GM19395 (cell line): ENCODE data around the gene GP9.
"Not testable (repeated sequence)": the region's sequence is repeated elsewhere in the genome, so short reads cannot be mapped to it uniquely, and the experiment has no call there.

Source experiments
- ATAC-seq: cut with Tn5 transposase; IDR thresholded peaks from one replicate; pipeline ENCODE4 v1.9.1; 2021; ENCODE audit warnings: mild to moderate bottlenecking, moderate library complexity; ENCODE audit not compliant: unreplicated experiment

The GP9 gene

DNA sequence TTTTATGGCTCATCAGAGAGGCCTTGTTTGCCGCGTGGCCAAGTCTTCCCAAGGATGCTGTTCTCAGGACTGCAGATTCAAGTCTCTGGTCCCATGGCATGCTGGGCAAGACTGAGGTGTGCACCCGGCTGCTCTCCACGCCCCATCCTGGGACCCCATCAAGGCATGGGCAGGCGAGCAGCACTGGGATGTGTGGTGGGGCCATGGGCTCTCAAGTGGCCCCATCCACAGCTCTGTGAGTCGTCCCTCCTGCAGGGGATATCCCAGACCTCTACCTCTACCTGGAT is 13.1 kb upstream of the GP9 start:
- no peak for ATAC-seq

DNA sequence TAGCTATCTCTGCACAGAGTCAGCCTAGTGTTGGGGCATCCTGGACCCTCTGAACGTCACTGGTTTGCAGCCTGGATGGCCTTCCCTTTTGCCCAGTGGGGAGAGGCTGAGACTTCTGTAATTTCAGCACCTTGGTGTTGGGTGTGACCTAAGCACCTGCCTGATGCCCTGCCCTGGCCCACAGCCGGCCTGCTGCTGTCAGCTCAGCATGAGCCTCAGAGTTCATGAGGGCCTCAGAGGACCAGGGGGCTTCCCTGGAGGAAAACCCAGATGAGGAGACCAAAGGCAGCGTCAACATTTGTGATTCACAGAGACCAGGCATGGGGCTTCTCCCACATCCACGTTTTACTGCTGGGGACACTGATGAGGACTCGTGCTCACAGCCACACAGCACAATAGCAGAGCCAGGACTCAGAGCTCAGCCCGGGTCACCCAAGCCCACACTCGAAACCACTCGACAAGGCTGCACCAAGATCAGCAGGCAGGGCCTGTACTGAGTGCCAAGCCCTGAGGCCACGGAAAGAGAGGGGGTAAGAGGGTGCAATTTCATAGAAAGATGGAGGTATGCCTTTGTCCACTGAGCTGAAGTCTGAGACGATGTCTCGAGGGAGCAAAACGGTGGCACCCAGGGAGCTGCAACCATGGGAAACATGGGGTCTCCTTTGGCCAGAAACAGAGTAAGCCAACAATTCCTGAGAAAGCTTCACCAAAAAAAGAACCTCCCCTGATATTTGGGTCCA is 9.9 kb upstream of the GP9 start:
- ATAC-seq: no peak

DNA sequence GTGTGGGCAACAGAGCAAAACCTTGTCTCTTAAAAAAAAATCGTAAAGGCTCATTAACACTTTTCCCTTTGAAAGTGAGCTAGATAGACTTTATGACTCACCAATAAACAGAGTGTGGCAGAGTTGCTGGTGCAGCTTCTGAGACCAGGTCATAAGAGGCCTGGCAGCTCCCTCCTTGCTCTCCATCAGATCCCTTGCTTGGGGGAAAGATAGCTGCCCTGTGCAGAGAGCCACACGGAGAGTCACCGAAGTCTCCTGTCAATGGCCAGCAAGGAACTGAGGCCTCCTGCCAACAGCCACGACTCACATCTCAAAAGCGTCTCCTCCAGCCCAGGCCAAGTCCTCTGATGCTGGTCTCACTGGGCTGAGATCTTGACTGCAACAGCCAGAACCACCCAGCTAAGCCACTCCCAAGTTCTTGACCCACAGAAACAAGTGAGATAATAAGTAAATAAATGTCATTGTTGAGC is 8.7 kb upstream of the GP9 start:
- no peak for ATAC-seq

DNA sequence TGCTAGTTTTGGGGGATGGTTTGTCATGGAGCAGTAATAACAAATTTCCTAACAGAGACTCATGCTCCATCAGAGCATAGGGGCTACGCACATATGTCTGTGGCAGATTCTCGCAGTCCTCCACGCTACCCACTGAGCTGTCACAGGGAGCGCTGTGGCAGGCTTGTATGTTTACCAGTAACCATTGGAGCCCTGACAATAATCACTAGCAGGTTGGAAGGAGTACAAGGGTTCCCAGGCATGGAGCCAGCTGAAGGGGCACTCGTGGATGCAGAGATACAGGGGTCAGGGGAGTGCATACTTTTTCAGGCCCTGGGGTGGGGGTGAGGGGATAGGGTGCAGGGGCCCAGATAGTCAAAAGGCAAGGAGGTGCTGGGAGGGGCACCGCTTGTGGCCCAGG is 7.9 kb upstream of the GP9 start:
- no peak for ATAC-seq

DNA sequence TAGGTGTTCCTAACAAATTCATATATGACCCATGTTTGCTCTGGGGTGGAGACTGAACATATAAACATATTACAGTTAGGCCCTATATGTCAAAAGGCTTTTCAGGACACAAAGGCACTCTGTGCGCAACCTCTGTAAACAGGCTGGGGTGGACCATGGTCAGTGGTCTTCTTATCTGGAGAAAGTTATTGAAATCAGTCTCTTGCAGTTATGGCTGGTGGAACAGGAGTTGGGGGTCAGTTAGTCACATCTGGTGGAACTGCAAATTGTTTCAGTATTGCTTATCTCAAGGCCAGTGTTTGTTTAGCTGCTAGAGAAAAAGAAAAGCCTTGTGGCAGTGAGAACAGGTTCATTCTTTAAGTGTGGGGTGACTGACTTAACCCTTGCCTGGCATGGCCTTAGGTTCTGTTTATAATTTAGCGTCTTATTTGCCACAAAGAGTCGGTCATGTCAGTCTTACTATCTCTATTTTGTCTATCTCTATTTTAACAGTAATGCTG is 5.9 kb upstream of the GP9 start:
- no peak for ATAC-seq

DNA sequence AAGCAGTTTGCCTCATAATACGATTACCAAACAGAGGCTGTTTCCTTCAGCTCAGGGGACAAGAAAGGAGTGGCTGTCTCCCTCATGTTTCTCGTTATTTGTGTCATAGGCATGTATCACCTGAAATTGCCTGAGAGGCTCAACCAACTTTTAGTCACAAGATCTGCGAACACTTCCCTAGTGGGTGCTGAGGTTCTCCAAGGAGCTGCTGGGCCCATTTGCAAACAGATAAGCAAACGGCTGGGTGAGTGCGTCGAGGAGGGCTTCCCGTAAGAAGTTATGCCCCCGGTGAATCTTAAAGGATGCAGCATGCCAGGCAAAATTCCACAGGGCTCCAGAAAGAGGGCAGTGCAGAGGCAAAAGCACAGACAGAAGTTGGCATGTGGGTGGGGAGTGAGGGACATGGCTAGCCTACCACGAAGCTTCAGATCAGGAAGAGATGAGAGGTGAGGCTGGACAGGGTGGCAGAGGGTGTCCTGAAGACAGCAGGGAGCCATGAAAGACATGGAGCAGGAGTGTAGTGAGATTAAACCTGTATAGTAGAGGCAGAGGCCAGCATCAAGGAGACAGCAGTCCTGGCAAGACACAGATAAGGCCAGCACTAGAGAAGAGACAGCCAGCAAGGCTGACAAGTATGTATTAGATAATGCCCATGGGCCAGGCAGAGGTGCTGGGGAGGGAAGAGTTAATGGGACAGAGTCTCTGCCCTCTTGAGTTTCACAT is 4.0 kb upstream of the GP9 start:
- no peak for ATAC-seq

DNA sequence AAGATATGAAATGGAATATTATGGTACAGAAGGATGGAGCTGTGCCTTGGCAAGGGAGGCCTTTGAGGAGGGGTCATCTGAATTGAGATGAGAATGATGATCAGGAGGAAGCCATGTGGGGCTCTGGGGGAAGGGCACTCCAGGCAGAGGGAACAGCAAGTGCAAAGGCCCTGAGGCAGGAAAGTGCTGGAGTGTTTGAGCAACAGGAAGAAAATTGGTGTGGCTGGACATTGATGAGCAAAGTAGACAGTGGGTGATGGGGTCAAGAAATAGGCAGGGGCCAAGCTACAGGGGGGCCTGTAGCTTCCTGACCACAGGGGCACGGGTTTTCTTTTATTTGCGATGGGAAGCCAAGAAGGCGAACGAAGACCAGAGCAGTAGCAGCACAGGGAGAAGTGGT is 3.3 kb upstream of the GP9 start:
- no peak for ATAC-seq

DNA sequence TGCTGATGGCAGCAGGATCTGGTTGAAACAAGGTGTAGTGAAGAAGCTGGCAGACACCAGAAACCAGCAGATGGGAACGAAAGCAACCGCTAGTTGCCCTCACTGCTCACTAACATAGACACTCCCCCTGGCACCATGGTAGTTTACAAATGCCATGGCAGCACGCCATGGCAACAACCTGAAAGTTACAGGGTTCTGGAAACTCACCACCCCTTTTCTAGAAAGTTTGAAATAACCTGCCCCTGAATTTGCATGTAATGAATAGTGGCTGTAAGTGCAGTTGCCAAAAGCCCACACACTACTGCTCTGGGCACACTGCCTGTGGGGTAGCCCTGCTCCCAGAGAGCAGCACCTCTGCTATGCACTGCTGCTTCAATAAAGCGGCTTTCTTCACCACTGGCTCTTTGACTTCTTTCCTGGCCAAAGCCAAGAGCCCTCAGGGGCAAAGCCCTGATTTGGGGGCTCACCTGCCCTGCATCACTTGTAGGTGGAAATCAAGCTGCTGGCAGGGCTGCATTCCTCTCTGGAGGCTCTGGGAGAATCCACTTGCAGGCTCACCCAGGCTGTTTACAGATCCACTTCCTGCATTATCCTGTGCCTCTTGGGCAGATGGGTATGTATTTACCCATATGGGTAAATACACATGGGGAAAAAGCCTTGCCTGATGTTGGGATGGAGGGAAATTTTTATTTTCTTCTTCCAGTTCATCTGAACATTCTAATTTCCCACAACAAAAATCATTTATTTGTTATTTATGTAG is 2.0 kb upstream of the GP9 start:
- no peak for ATAC-seq

DNA sequence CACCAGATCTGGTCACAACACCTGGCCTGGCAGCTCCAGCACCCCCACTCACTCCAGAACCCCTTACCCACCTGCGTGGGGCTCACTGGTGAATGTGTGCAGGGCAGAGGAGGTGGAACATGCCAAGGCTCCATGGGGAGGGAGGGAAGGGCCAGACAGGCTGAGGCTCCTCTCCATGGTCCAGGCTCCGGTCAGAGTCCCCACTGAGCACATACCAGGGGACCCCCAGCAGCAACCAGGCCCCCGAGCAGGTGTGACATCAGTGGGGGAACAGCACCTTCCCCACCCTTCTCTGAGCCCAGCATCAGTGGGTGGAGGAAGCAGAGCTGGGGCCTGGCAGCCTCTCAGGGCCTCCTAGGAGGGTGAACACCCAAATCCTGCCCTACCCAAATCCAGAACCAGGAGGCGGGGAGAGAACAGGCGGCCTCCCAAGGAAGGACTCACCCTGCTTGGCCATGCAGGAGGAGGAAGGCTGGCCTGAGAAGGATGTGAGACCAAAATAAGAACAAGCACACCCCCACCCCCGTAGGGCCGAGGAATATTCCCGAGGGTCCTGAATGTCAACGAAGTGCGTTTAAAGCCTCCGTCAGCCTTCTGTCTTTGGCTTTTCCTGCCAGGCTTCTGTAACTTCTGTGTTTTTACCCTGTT is 1.1 kb upstream of the GP9 start:
- ATAC-seq: no peak

DNA sequence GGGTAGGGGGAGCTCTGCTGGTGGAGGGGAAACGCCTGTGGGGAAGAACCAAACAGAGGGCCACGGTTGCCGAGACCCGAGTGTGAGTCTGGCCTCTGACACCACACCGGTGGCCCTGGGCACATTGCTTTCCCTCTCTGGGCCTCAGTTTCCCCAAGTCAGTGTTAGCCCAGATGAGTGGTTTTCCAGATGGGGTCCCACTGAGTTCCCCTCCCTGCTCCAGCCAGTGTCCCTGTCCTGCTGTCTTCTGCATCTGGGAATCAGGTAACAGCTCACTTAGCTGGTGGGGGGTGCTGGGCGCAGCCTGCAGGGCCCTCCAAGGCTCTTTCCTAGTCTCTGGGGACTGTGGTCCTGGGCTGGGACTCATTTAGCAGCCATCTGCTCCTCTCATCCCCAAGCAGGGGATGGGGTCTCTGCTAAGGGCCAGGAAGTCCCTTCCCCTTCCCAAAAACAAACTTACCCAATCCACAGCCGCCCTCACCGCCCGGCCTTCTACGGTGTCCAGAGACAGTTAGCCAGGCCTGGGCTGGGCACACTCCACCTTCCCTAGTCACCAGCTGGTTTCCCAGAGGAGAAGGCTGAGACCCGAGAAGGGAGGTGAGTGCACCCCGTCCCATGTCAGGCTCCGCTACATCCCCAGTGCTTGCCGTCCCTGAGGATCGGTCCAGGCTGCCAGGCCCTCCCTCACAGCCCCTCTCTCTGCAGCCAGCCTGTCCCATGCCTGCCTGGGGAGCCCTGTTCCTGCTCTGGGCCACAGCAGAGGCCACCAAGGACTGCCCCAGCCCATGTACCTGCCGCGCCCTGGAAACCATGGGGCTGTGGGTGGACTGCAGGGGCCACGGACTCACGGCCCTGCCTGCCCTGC is 676 bp downstream of the GP9 start:
- no peak for ATAC-seq

DNA sequence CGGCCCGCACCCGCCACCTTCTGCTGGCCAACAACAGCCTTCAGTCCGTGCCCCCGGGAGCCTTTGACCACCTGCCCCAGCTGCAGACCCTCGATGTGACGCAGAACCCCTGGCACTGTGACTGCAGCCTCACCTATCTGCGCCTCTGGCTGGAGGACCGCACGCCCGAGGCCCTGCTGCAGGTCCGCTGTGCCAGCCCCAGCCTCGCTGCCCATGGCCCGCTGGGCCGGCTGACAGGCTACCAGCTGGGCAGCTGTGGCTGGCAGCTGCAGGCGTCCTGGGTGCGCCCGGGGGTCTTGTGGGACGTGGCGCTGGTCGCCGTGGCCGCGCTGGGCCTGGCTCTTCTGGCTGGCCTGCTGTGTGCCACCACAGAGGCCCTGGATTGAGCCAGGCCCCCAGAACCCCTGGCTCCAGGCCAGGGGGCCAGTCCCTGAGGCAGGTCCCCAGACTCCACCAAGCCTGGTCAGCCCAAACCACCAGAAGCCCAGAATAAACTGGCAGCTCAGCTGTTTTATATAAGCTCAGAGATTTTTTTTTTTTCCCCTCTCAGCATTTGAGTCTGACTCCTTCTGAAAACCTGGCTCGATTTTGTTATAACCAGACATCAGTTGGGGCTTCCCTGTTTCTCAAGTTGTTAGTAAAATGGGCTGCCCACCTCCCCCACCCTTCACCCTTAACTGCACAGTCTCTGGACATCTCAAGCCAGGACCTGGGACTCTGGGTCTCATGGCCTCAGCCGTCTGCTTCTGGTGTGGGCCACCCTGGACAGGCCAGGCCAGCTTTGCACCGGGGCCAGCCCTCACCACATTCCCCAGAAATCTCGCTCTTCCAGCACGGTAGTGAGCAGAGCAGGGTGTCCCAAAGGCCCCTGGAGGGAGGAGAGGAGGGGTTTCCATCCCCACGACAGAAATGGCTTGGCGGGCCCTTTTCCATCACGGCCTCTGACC is 1.6 kb downstream of the GP9 start:
- no peak for ATAC-seq

DNA sequence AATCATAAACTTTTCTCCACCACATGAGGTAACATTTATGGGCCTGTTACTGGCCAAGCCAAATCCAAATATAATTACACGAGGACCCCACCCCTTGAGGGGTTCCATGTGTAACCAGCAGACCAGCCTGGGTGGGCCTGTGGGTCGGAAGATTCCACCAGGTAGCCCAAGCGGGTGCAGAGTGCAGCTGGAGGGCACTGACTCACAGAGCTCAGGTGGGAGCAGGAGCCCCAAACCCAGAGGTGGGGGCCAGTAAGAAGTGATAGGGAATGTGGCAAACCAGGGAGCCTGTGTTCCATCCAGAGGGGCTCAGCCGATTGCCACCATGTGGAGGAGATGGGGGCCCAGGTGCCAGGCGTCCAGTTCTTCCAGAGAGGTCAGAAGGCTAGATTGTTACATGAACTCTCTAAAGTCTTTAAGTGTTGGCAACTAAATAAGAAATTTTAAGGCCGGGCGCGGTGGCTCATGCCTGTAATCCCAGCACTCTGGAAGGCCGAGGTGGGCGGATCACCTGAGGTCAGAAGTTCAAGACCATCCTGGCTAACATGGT is 2.6 kb downstream of the GP9 start:
- no peak for ATAC-seq

DNA sequence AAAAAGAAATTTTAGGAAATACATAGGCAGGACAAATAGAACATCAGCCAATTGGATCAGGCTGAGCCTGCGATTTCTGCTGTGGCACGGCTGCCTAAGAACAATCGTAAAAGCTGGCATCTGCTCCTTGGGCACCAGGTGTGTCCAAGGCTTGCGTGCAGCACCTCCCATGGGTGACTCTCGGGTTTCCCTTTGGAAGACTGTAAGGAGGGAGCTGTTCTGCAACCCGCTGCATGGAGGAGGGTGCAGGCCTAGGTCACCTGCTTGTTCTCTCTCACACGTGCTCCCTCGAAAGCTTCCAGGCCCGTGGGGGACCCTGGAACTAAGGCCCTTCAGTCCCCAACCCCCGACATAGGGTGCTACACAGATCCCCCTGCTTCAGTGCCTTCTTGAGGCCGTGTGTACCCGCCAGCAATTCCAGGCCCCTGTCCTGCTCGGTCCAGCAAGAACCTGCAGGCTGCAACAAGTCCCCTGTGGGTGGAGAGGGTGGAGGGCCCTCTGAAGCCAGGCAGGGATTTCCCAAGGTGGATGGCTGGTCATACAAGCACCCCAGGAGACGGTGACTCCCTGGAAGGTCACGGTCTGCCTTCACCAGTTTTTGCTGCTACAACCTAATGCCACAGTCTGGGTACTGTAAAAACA is 3.4 kb downstream of the GP9 start:
- no peak for ATAC-seq

DNA sequence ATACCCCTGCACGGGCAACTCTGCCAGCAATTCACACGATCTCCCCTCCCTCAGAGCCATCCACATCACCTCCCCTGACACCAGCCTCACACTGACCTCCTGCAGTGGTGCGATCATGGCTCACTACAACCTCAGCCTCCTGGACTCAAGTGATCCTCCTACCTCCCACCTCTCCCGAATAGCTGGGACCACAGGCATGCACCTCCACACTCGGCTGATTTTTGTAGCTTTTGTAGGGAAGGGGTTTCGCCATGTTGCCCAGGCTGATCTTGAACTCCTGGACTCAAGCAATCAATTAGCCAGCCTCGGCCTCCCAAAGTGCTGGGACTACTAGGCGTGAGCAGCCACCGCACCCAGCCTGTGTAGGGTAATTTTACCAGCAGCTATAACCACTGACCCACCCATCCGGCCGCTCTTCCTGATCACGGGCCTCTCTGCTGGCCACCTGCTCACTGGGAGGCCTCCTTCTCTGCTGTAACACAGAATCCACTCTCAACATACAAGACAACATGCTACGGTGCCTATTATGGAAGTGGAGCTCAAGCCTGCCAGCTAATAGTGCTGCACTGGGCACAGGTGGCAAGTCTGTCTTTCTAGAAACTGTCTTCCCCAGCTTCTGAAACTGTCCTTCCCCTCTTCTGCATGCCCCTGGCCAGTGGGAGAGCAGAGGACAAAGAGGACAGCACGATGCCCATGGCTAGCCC is 4.6 kb downstream of the GP9 start:
- no peak for ATAC-seq

DNA sequence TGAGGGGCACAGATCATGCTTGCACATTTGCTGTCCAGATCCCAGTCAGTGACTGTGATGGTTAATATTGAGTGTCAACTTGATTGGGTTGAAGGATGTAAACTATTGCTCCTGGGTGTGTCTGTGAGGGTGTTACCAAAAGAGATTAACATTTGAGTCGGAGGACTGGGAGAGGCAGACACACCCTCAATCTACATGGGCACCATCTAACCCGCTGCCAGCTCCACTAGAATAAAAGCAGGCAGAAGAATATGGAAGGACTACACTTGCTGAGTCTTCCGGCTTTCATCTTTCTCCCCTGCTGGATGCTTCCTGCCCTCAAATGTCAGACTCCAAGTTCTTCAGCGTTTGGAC is 5.1 kb downstream of the GP9 start:
- no peak for ATAC-seq

DNA sequence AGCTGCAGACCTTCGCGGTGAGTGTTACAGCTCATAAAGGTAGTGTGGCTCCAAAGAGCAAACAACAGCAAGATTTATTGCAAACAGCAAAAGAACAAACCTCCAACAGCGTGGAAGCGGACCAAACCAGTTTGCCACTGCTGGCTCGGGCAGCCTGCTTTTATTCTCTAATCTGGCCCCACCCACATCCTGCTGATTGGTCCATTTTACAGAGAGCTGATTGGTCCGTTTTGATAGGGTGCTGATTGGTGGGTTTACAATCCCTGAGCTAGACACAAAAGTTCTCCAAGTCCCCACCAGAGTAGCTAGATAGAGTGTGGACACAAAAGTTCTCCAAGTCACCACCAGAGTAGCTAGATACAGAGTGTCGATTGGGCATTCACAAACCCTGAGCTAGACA is 7.1 kb downstream of the GP9 start:
- ATAC-seq: not testable (repeated sequence)

DNA sequence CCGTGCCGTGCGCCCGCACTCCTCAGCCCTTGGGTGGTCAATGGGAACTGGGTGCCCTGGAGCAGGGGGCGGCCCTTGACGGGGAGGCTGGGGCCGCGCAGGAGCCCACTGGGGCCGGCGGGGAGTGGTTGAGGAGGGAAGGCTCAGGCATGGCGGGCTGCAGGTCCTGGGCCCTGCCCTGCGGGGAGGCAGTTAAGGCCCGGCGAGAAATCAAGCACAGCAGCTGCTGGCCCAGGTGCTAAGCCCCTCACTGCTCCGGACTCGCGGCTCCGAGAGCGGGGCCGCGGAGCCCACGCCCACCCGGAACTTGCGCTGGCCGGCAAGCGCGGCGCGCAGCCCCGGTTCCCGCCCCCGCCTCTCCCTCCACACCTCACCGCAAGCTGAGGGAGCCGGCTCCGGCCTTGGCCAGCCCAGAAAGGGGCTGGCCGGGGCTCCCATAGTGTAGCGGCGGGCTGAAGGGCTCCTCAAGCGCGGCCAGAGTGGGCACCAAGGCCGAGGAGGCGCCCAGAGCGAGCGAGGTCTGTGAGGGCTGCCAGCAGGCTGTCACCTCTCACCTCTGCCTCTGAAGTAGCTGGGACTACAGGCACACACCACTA is 7.8 kb downstream of the GP9 start:
- no peak for ATAC-seq
